Dedifferentiated amniotic fluid mesenchymal stem cell (primary cell): ENCODE results near the gene APCDD1L.
A peak's percentile ranks its signal among the peaks of the same experiment; 100 is the strongest.
"Not testable (repeated sequence)": the region's sequence is repeated elsewhere in the genome, so short reads cannot be mapped to it uniquely, and the experiment has no call there.

ENCODE experiments used
- DNase-seq: peaks from one replicate; pipeline ENCODE4 v3.0.0-alpha.2; 2016; ENCODE audit errors: extremely low spot score

The APCDD1L gene

GRCh38 chr20:58441723-58442122 lies 73.5 kb downstream of the APCDD1L start:
- DNase-seq, result no peak

GRCh38 chr20:58440021-58440767 lies 75.0 kb downstream of the APCDD1L start:
- DNase-seq, result no peak

- no peak for DNase-seq
Observed at GRCh38 chr20:58438970-58439808, 76.0 kb downstream of the APCDD1L start.

GRCh38 chr20:58436868-58437645 lies 78.1 kb downstream of the APCDD1L start:
- no peak for DNase-seq

- DNase-seq, result no peak
Observed at GRCh38 chr20:58435237-58435636, 80.0 kb downstream of the APCDD1L start.

DNA sequence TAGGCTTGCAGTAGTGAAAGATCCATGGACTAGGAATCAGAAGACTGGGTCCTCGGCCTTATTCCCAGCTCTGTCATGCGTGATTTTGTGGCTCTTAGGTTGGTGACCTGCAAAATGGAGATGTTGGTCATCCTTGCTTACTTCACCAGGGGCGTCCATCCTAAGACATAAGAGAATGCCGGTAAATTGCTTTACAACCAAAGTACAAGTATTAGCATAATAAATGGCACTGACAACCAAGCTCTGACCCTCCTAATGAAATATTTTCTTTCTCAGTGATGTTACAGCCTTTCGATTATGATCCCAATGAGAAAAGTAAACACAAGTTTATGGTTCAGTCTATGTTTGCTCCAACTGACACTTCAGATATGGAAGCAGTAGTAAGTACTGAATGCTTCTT lies 80.9 kb downstream of the APCDD1L start:
- no peak for DNase-seq

DNA sequence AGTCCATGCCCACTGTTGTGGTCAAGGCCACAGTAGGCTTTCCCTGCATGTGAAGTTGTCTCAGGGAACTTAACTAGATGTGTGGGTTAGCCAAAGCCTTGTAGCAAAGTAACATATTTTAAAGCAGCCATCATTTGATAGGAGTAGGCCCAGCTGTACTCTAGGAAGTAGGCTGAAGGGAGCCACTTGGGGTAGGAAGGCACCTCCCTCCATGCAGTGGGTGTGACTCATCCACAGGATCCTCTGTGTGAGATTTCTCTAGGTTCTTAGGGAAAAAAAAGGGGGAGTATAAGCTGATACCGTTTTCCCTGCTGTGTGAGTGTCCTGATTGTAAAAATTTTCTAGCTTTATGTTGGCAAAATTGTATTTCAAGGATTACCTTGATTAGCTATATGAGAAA lies 81.4 kb downstream of the APCDD1L start:
- DNase-seq, result peak; percentile 17

DNA sequence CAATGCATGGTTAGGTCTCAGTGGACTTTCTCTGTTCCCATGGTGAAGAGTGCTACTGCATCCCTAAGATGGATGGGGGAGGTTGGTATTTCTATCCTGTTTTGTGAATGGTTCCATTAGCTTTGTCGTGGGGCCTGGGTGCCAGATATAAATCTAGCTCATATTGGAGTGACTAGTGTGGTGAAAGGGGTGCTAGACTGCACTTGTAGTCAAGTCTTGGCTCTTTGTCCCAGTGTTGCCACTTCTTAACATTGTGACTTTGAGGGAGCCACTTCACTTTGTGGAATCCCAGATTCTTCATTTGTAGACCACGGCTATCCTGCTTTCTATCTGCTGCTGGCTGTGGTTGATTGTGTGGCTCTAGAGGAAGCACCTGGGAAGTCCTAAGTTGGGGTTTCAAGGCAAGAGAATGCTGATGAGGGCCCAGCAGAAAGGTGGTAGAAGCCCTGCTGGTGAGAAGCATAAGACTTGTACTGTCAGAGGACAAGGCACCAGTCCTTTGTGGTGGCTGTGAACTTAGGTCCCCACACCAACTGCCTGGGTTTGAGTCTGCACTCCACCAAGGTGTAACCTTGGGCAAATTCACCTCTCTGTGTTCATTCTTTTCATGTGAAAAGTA lies 82.1 kb downstream of the APCDD1L start:
- DNase-seq, result no peak

DNA sequence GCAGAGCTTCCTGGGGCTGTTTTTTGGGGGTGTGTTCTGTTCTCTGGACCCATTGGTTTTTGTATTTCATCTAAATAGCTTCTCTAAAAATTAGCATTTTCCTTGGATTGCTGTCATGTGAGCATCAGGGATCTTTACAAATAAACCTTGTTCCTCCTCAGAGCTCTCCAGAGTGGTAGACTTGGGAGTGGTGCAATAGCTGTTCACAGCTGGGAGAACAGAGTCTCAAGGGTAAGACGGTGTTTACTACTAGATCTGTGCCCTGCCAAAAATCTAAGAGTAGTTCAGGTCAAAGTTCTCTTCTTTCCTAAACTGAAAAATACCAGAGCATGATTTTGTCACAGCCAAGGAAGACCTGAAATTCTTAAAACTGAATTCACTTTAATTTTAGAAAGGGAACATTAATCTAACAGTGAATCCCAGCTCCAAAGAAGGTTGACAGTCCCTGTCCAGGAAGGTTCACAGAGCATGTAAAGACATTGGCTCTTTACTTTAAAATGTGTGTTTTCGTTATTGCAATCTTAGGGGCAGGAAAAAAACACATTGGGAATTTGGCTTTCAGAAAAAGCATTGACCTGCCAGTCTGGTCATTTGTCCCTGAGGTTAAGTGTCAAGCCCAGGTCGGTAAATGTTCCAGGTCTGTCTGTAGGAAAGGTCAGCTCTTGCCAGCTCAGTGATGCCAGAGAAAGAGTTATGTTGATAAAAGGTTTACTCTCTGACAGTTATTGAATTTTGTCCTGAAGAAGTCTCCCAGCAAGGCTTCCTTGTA lies 82.8 kb downstream of the APCDD1L start:
- DNase-seq, result peak; percentile 18

GRCh38 chr20:58431134-58431533 lies 84.1 kb downstream of the APCDD1L start:
- DNase-seq, result peak; percentile 51

GRCh38 chr20:58429303-58429702 lies 85.9 kb downstream of the APCDD1L start:
- no peak for DNase-seq

GRCh38 chr20:58428364-58428763 lies 86.8 kb downstream of the APCDD1L start:
- DNase-seq, result no peak

DNA sequence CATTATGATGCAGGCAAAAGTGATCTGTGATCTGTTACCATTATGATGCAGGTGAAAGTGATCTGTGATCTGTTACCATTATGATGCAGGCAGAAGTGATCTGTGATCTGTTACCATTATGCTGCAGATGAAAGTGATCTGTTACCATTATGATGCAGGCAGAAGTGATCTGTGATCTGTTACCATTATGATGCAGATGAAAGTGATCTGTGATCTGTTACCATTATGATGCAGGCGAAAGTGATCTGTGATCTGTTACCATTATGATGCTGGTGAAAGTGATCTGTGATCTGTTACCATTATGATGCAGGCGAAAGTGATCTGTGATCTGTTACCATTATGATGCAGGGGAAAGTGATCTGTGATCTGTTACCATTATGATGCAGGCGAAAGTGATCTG lies 87.6 kb downstream of the APCDD1L start:
- not testable (repeated sequence) for DNase-seq

DNA sequence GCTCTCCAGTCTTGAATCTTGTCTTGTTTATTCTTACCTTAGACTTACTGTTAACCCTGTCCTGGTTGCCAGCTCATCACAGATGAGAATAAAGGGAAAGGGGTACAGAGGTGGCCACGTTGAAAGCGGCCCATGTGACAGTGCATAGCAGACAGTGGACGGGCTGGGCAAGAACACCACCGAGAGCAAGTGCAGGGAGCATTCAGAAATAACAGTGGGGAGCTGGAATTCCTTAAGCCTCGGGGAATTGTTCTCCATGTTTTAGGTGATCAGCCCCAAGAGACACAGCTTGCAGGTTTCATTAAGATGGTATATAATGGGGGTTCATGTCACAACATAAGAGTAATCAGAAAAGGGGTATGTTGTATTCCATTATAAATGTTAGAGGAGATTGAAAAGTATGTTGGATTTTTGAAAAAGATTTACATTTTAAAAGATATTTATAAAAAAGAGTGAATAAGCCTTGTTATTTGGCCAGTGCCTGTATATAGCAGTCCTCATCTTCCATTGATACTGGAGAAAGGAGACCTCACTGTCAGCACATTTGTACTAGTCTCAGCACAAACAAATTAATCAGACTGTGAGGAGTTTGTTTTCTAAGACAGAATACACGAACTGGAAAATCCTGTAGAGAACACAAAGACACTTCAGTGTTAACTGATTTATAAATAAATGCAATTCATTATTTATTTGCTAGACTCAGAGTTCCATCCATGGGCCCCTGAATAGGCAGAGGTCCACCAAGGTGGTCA lies 90.8 kb downstream of the APCDD1L start:
- DNase-seq, result no peak

DNA sequence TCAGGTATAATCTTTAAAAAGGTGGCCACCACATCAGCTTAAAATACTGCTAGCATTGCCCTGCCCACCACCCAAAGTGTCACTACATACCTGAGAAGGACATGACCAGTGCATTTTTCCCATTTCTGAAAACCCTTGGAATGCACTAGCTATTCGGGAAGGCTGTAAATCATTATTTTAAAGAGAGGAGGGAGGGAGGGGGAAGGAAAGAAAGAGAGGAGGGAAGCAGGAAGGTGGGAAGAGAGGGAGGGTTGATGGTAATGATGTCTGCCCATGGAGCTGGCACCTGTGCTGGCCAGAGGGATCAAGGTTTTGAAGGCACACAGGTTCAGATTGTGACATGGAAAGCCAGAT lies 93.7 kb downstream of the APCDD1L start:
- DNase-seq, result no peak

GRCh38 chr20:58420798-58421496 lies 94.3 kb downstream of the APCDD1L start:
- no peak for DNase-seq

- no peak for DNase-seq
Observed at GRCh38 chr20:58418949-58419748, 96.0 kb downstream of the APCDD1L start.

GRCh38 chr20:58417438-58417837 lies 97.8 kb downstream of the APCDD1L start:
- DNase-seq, result no peak

GRCh38 chr20:58416835-58417234 lies 98.4 kb downstream of the APCDD1L start:
- DNase-seq, result no peak
